Progenitor cell of endocrine pancreas (in vitro differentiated cells): ENCODE data around the gene CLTCL1. TPM values are rescaled to one million over a fixed set of nuclear protein-coding genes. Genes with fewer than 3 reads are reported as not detected.
"Not testable (repeated sequence)": the region's sequence is repeated elsewhere in the genome, so short reads cannot be mapped to it uniquely, and the experiment has no call there.

Experiments used
- DNase-seq: peaks from one replicate; pipeline ENCODE4 v3.0.0; 2021; ENCODE audit warnings: low spot score; ENCODE audit not compliant: unreplicated experiment
- H3K27ac Mint-ChIP-seq: 2 replicates; pipeline ENCODE4 v1.8.0; 2021; ENCODE audit warnings: mild to moderate bottlenecking, moderate library complexity, mixed read lengths
- H3K27me3 Mint-ChIP-seq: 2 replicates; pipeline ENCODE4 v1.8.0; 2021; ENCODE audit warnings: mixed read lengths
- H3K36me3 Mint-ChIP-seq: 2 replicates; pipeline ENCODE4 v1.8.0; 2022; ENCODE audit warnings: mixed read lengths; ENCODE audit not compliant: insufficient read depth
- H3K4me1 Mint-ChIP-seq: 2 replicates; pipeline ENCODE4 v1.8.0; 2021; ENCODE audit warnings: low read depth, mixed read lengths
- H3K4me3 Mint-ChIP-seq: 2 replicates; pipeline ENCODE4 v1.8.0; 2021; ENCODE audit warnings: low read depth, mild to moderate bottlenecking, moderate library complexity, mixed read lengths
- H3K9me3 Mint-ChIP-seq: 2 replicates; pipeline ENCODE4 v1.8.0; 2021; ENCODE audit warnings: low read depth, mixed read lengths
- CTCF ChIP-seq: fragments of 200-600 bp; sonication (generic); IDR thresholded peaks from one replicate; pipeline ENCODE4 v1.5.0; 2021; ENCODE audit warnings: antibody characterized with exemption, mild to moderate bottlenecking; ENCODE audit not compliant: unreplicated experiment
- total RNA-seq: library from RNA; stranded (reverse); gene quantifications from 2 replicates; pipeline ENCODE4 v1.2.1, GENCODE V29; 2021

CLTCL1 gene
- total RNA-seq, 1 donor from 2014 or later, result 6.6 TPM

- no peak for DNase-seq
- H3K9me3 Mint-ChIP-seq, result no peaks in the 10 kb centered on the region
- peaks cover 48% of the 10 kb centered on the region for H3K27me3 Mint-ChIP-seq
- H3K4me1 Mint-ChIP-seq, result peaks cover 27% of the 10 kb centered on the region
- H3K27ac Mint-ChIP-seq, result no peak overlapping the region
- peak overlapping the region; percentile 29 for H3K4me3 Mint-ChIP-seq
- peak; percentile 32 for TF ChIP-seq CTCF
- H3K36me3 Mint-ChIP-seq, result no peaks in the 10 kb centered on the region
These were observed 123.2 kb downstream of the CLTCL1 start for GRCh38 chr22:19168088-19168890.

GRCh38 chr22:19167106-19167869 is 124.2 kb downstream of the CLTCL1 start:
- no peak for DNase-seq
- Mint-ChIP-seq H3K4me3 (no peak overlapping the region), H3K9me3 (no peaks in the 10 kb centered on the region), H3K27ac (no peak overlapping the region), H3K27me3 (peaks cover 52% of the 10 kb centered on the region), H3K36me3 (no peaks in the 10 kb centered on the region), H3K4me1 (peaks cover 20% of the 10 kb centered on the region)
- TF ChIP-seq CTCF, result no peak

- no peaks in the 10 kb centered on the region for H3K36me3 Mint-ChIP-seq
- no peak overlapping the region for H3K27ac Mint-ChIP-seq
- H3K4me1 Mint-ChIP-seq, result peaks cover 16% of the 10 kb centered on the region
- H3K4me3 Mint-ChIP-seq, result no peak overlapping the region
- H3K27me3 Mint-ChIP-seq, result peaks cover 57% of the 10 kb centered on the region
- H3K9me3 Mint-ChIP-seq, result no peaks in the 10 kb centered on the region
- no peak for DNase-seq
- no peak for TF ChIP-seq CTCF
These were observed 125.1 kb downstream of the CLTCL1 start for GRCh38 chr22:19166421-19166820.

- peaks cover 57% of the 10 kb centered on the region for H3K27me3 Mint-ChIP-seq
- H3K27ac Mint-ChIP-seq, result no peak overlapping the region
- TF ChIP-seq CTCF, result no peak
- DNase-seq, result no peak
- no peaks in the 10 kb centered on the region for H3K36me3 Mint-ChIP-seq
- H3K4me1 Mint-ChIP-seq, result peaks cover 11% of the 10 kb centered on the region
- no peak overlapping the region for H3K4me3 Mint-ChIP-seq
- no peaks in the 10 kb centered on the region for H3K9me3 Mint-ChIP-seq
These were observed 127.1 kb downstream of the CLTCL1 start for GRCh38 chr22:19164425-19164824.

- peaks cover 50% of the 10 kb centered on the region for H3K27me3 Mint-ChIP-seq
- not testable (repeated sequence) for H3K4me3 Mint-ChIP-seq, H3K36me3 Mint-ChIP-seq, H3K27ac Mint-ChIP-seq, DNase-seq, H3K9me3 Mint-ChIP-seq, H3K4me1 Mint-ChIP-seq
These were observed 132.9 kb downstream of the CLTCL1 start for GRCh38 chr22:19158649-19159048.

GRCh38 chr22:19156109-19156508 is 135.4 kb downstream of the CLTCL1 start:
- H3K27me3 Mint-ChIP-seq, result peaks cover 61% of the 10 kb centered on the region
- not testable (repeated sequence) for H3K27ac Mint-ChIP-seq, H3K4me3 Mint-ChIP-seq, H3K36me3 Mint-ChIP-seq, H3K9me3 Mint-ChIP-seq, H3K4me1 Mint-ChIP-seq, DNase-seq
